CD4-positive, alpha-beta T cell treated with Interleukin-17A for 4 hours (primary cell): ENCODE measurements around the gene DDX39A.

Source experiments
- DNase-seq: peaks from one replicate; pipeline ENCODE4 v3.0.0-alpha.2; 2020; ENCODE audit warnings: mixed read lengths

Gene DDX39A

DNA sequence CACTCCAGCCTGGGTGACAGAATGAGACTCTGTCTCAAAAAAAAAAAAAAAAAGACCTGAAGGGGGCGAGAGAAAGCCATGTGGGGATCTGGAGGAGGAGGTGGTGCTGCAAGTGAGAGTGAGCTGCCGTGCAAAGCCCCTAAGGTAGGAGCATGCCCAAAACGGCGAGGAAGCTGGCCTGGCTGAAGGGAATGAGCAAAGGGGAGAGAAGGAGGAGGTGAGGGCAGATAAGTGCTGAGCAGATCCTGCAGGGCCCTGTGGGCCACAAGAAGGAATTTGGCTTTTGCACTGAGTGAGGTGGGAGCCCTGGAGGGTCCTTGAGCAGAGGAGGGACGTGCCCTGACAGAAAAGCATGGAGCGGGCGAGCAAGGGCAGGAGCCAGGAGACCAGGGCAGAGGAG, 57.3 kb downstream of the DDX39A start:
- peak; percentile 64 for DNase-seq
